Neural cell (in vitro differentiated cells): Measurements from ENCODE around the gene GPR3. TPM values are rescaled to one million over a fixed set of nuclear protein-coding genes. Genes with fewer than 3 reads are reported as not detected.

Experiments used
- H2AFZ ChIP-seq: fragments of 200-600, 300-800 bp; sonication (generic), shearing (Covaris generic); 2 replicates; pipeline ENCODE4 v1.6.0; 2014; ENCODE audit warnings: low read depth, mild to moderate bottlenecking, antibody characterized with exemption, low read length, moderate library complexity
- H3F3A ChIP-seq: fragments of 200-600 bp; shearing (Covaris generic); 2 replicates; pipeline ENCODE4 v1.6.1; 2016; ENCODE audit warnings: mild to moderate bottlenecking, moderate library complexity, mixed read lengths, antibody characterized with exemption, low read length; ENCODE audit not compliant: insufficient read depth, poor library complexity, severe bottlenecking
- H3K27ac ChIP-seq: fragments of 200-600, 300-800 bp; sonication (generic), shearing (Covaris generic); 2 replicates; pipeline ENCODE4 v1.5.1; 2014; ENCODE audit warnings: mild to moderate bottlenecking, low read length, moderate library complexity
- H3K27me3 ChIP-seq: fragments of 300-800, 200-600 bp; sonication (generic), shearing (Covaris generic); 2 replicates; pipeline ENCODE4 v1.6.0; 2014; ENCODE audit warnings: mild to moderate bottlenecking, low read depth, low read length, moderate library complexity; ENCODE audit not compliant: insufficient read depth
- H3K36me3 ChIP-seq: fragments of 300-800, 200-600 bp; sonication (generic), shearing (Covaris generic); 2 replicates; pipeline ENCODE4 v1.5.1; 2014; ENCODE audit warnings: mild to moderate bottlenecking, antibody characterized with exemption, low read length, moderate library complexity; ENCODE audit not compliant: insufficient read depth
- H3K4me2 ChIP-seq: fragments of 300-800, 200-600 bp; sonication (generic), shearing (Covaris generic); 2 replicates; pipeline ENCODE4 v1.6.0; 2014; ENCODE audit warnings: mild to moderate bottlenecking, low read length
- H3K4me3 ChIP-seq: fragments of 300-800, 200-600 bp; sonication (generic), shearing (Covaris generic); 2 replicates; pipeline ENCODE4 v1.5.1; 2014; ENCODE audit warnings: mild to moderate bottlenecking, low read length, moderate library complexity
- H3K79me2 ChIP-seq: fragments of 200-600 bp; shearing (Covaris generic); replicated peaks from 2 replicates; pipeline ENCODE4 v1.6.0; 2014; ENCODE audit warnings: mild to moderate bottlenecking, low read length, moderate library complexity; ENCODE audit not compliant: insufficient read depth
- H3K9ac ChIP-seq: fragments of 300-800, 200-600 bp; sonication (generic), shearing (Covaris generic); 2 replicates; pipeline ENCODE4 v1.6.1; 2016; ENCODE audit warnings: mild to moderate bottlenecking, low read length, mixed read lengths
- H3K9me2 ChIP-seq: fragments of 200-600 bp; shearing (Covaris generic); 2 replicates; pipeline ENCODE4 v1.6.1; 2016; ENCODE audit warnings: mild to moderate bottlenecking, low read length, mixed read lengths; ENCODE audit not compliant: insufficient read depth
- H3K9me3 ChIP-seq: fragments of 200-600, 300-800 bp; sonication (generic), shearing (Covaris generic); 2 replicates; pipeline ENCODE4 v1.6.1; 2016; ENCODE audit warnings: mild to moderate bottlenecking, mixed run types, low read length, moderate library complexity, mixed read lengths
- H4K20me1 ChIP-seq: fragments of 200-600 bp; shearing (Covaris generic); 2 replicates; pipeline ENCODE4 v1.6.1; 2016; ENCODE audit warnings: mild to moderate bottlenecking, mixed run types; ENCODE audit not compliant: insufficient read depth
- CTCF ChIP-seq: fragments of 450-650 bp; IDR thresholded peaks from 2 replicates; pipeline ENCODE4 v1.5.1; 2014; ENCODE audit warnings: antibody characterized with exemption, mild to moderate bottlenecking, moderate library complexity; ENCODE audit not compliant: poor library complexity, severe bottlenecking
- EP300 ChIP-seq: fragments of 450-650 bp; conservative IDR thresholded peaks from 2 replicates; pipeline ENCODE4 v1.6.1; 2014; ENCODE audit warnings: antibody characterized with exemption, mild to moderate bottlenecking, moderate library complexity; ENCODE audit not compliant: poor library complexity, severe bottlenecking
- EZH2 ChIP-seq: fragments of 200-600, 300-800 bp; shearing (Covaris generic), sonication (generic); IDR thresholded peaks from 2 replicates; pipeline ENCODE4 v1.6.1; 2014; ENCODE audit warnings: antibody characterized with exemption, low read length, borderline replicate concordance, mild to moderate bottlenecking; ENCODE audit not compliant: insufficient read depth, poor library complexity, severe bottlenecking
- MXI1 ChIP-seq: fragments of 450-650 bp; conservative IDR thresholded peaks from 2 replicates; pipeline ENCODE4 v1.6.1; 2014; ENCODE audit warnings: antibody characterized with exemption, mild to moderate bottlenecking; ENCODE audit not compliant: poor library complexity, severe bottlenecking
- POLR2AphosphoS5 ChIP-seq: IDR thresholded peaks from 2 replicates; pipeline ENCODE4 v1.6.1; 2012
- RAD21 ChIP-seq: fragments of 450-650 bp; conservative IDR thresholded peaks from 2 replicates; pipeline ENCODE4 v1.6.1; 2014; ENCODE audit warnings: antibody characterized with exemption, mild to moderate bottlenecking, moderate library complexity
- REST ChIP-seq: IDR thresholded peaks from 2 replicates; pipeline ENCODE4 v1.6.1; 2012; ENCODE audit warnings: borderline replicate concordance
- SMC3 ChIP-seq: fragments of 450-650 bp; conservative IDR thresholded peaks from 2 replicates; pipeline ENCODE4 v1.6.1; 2014; ENCODE audit warnings: antibody characterized with exemption, mild to moderate bottlenecking, moderate library complexity; ENCODE audit not compliant: poor library complexity
- TAF1 ChIP-seq: IDR thresholded peaks from 2 replicates; pipeline ENCODE4 v1.6.1; 2012; ENCODE audit warnings: low read depth
- polyA plus RNA-seq: library from polyadenylated mRNA; depleted of rRNA; stranded (reverse); fragments of >200 nt; gene quantifications from 2 replicates; pipeline ENCODE4 v1.2.3, GENCODE V29; 2014

GPR3 gene
- polyA plus RNA-seq, 1 donor from 2014 or later: 0.54 TPM

GRCh38 chr1:27397110-27397509 is 4.7 kb downstream of the GPR3 start:
- Histone ChIP-seq H3K9me3 (no peaks in the 10 kb centered on the region), H3K4me3 (no peak overlapping the region), H3K27me3 (no peaks in the 10 kb centered on the region), H4K20me1 (no peaks in the 10 kb centered on the region), H3F3A (no peaks in the 10 kb centered on the region), H3K4me2 (no peak overlapping the region), H3K36me3 (no peaks in the 10 kb centered on the region), H2AFZ (no peak overlapping the region), H3K9ac (no peak overlapping the region), H3K9me2 (no peaks in the 10 kb centered on the region), H3K27ac (no peak overlapping the region), H3K79me2 (no peaks in the 10 kb centered on the region)
- TF ChIP-seq TAF1 (no peak), MXI1 (no peak), REST (no peak), SMC3 (no peak), POLR2AphosphoS5 (no peak), EP300 (no peak), EZH2 (no peak), CTCF (no peak), RAD21 (no peak)

- H3K4me2 ChIP-seq: no peak overlapping the region
- H3K9me3 ChIP-seq: no peaks in the 10 kb centered on the region
- H3K9me2 ChIP-seq: no peaks in the 10 kb centered on the region
- no peaks in the 10 kb centered on the region for H4K20me1 ChIP-seq
- no peak overlapping the region for H2AFZ ChIP-seq
- no peaks in the 10 kb centered on the region for H3K27me3 ChIP-seq
- H3K9ac ChIP-seq: no peak overlapping the region
- no peak overlapping the region for H3K4me3 ChIP-seq
- no peaks in the 10 kb centered on the region for H3K79me2 ChIP-seq
- H3K27ac ChIP-seq: no peak overlapping the region
- TF ChIP-seq RAD21: no peak
- TF ChIP-seq POLR2AphosphoS5: peak; percentile 1
- no peak for TF ChIP-seq EP300
- no peak for TF ChIP-seq REST
- TF ChIP-seq EZH2: no peak
- H3F3A ChIP-seq: no peaks in the 10 kb centered on the region
- H3K36me3 ChIP-seq: no peaks in the 10 kb centered on the region
Observed at GRCh38 chr1:27397749-27398148, 5.3 kb downstream of the GPR3 start.
